SU-DHL-6 (cell line): Measurements from ENCODE around the gene ASPRV1.

ENCODE experiments used
- EZH2phosphoT487 ChIP-seq: fragments of 200-600 bp; sonication (generic), shearing (Covaris generic); conservative IDR thresholded peaks from 2 replicates; pipeline ENCODE4 v1.6.1; 2018; ENCODE audit warnings: mild to moderate bottlenecking, antibody characterized with exemption, low read length, moderate library complexity, mixed read lengths
- TF ChIP-seq, protein P1 (sequence below): fragments of 200-600 bp; sonication (generic); IDR thresholded peaks from one replicate; pipeline ENCODE4 v1.5.1; 2017; ENCODE audit warnings: antibody characterized with exemption, mild to moderate bottlenecking, low read length, moderate library complexity; ENCODE audit not compliant: insufficient read depth, poor library complexity, severe bottlenecking

DNA sequence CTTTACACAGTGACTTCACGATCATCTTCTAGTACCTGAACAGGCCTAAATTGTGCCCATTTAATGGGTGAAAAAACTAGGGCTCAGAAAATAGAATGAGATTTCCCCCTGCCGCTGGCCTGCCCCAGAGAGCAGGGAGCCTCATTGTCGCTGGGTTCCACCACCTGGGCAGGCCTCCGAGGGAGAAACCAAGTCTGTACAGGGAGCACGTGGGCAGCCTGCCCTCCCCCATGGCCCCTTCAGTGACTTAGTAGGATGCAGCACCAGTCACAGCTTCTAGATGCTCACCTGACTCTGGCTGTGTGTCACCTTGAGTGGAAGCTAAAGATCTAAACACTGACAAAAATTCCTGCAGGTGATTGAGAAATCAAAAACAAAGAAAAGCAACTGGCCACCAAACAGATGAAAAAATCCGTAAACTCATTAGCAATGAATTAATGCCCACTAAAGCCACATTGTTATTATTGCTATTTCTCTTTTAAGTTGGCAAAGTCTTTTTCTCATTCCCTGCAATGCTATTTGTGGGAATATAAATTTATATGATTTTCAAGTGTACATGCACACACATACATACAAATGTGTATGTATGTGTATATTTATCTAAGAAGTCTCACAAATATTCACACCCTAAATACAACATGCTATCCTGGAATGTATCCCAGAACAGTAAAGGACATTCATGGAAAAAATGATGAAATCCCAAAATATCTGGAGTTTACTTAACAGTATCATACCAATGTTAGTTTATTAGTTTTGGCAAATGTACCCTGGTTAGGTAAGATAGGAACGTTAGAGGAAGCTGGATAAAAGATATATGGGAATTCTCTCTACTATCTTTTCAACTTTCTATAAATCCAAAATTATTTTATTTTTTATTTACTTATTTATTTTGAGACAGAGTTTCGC lies 18.7 kb upstream of the ASPRV1 start:
- TF ChIP-seq, protein P1, sequence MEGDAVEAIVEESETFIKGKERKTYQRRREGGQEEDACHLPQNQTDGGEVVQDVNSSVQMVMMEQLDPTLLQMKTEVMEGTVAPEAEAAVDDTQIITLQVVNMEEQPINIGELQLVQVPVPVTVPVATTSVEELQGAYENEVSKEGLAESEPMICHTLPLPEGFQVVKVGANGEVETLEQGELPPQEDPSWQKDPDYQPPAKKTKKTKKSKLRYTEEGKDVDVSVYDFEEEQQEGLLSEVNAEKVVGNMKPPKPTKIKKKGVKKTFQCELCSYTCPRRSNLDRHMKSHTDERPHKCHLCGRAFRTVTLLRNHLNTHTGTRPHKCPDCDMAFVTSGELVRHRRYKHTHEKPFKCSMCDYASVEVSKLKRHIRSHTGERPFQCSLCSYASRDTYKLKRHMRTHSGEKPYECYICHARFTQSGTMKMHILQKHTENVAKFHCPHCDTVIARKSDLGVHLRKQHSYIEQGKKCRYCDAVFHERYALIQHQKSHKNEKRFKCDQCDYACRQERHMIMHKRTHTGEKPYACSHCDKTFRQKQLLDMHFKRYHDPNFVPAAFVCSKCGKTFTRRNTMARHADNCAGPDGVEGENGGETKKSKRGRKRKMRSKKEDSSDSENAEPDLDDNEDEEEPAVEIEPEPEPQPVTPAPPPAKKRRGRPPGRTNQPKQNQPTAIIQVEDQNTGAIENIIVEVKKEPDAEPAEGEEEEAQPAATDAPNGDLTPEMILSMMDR, result no peak
- TF ChIP-seq EZH2phosphoT487, result no peak
